HepG2 (cell line): ENCODE data around the gene PTX4. TPM values are rescaled to one million over a fixed set of nuclear protein-coding genes. Genes with fewer than 3 reads are reported as not detected.

Source experiments
- BATF2 ChIP-seq: sonication (generic); formaldehyde crosslinking; IDR thresholded peaks from 2 replicates; pipeline ENCODE4 v1.8.0; 2022; ENCODE audit warnings: mild to moderate bottlenecking, missing genetic modification reagents, moderate library complexity
- FOXA1 ChIP-seq, 2 experiments: fragments of 450-650 bp in 1 of 2; sonication (generic) in 1 of 2; formaldehyde crosslinking in 1 of 2; IDR thresholded peaks; 2 replicates each; pipeline versions ENCODE4 v1.4.0 to v1.6.1; 2016 to 2020; ENCODE audit warnings: missing genetic modification reagents in 1 of 2
- GPBP1L1 ChIP-seq: sonication (generic); formaldehyde crosslinking; IDR thresholded peaks from 2 replicates; pipeline ENCODE4 v1.5.0; 2020; ENCODE audit warnings: mild to moderate bottlenecking, missing genetic modification reagents
- HNF4G ChIP-seq, 2 experiments: sonication (generic) in 1 of 2; formaldehyde crosslinking in 1 of 2; IDR thresholded peaks; 2 replicates each; pipeline versions ENCODE4 v1.4.0 to v1.6.1; 2011 to 2020; ENCODE audit warnings: borderline replicate concordance in 2 of 2, low read depth in 2 of 2, mild to moderate bottlenecking in 2 of 2, low read length in 1 of 2, missing genetic modification reagents in 1 of 2, moderate library complexity in 1 of 2
- MIXL1 ChIP-seq: IDR thresholded peaks from 2 replicates; pipeline ENCODE4 v1.6.1; 2016
- NONO ChIP-seq, 2 experiments: fragments of 450-650 bp in 1 of 2; sonication (generic) in 1 of 2; formaldehyde crosslinking in 1 of 2; IDR thresholded peaks in 1 of 2; conservative IDR thresholded peaks in 1 of 2; 2 replicates each; pipeline versions ENCODE4 v1.6.1 to v1.8.0; 2017 to 2022; ENCODE audit warnings: mild to moderate bottlenecking in 1 of 2, missing genetic modification reagents in 1 of 2, moderate library complexity in 1 of 2
- POLR2AphosphoS5 ChIP-seq: IDR thresholded peaks from 2 replicates; pipeline ENCODE4 v1.6.1; 2012; ENCODE audit warnings: low read depth, low read length
- SCMH1 ChIP-seq: sonication (generic); formaldehyde crosslinking; IDR thresholded peaks from 2 replicates; pipeline ENCODE4 v1.9.0; 2021; ENCODE audit warnings: missing genetic modification reagents, mild to moderate bottlenecking, borderline replicate concordance
- SETDB1 ChIP-seq: sonication (generic); formaldehyde crosslinking; IDR thresholded peaks from 2 replicates; pipeline ENCODE4 v1.5.1; 2020; ENCODE audit warnings: missing genetic modification reagents, mild to moderate bottlenecking, borderline replicate concordance
- SIX4 ChIP-seq: sonication (generic); formaldehyde crosslinking; IDR thresholded peaks from 2 replicates; pipeline ENCODE4 v1.4.0; 2020; ENCODE audit warnings: missing genetic modification reagents
- SMARCE1 ChIP-seq: fragments of 450-650 bp; IDR thresholded peaks from 2 replicates; pipeline ENCODE4 v1.6.1; 2017; ENCODE audit warnings: borderline replicate concordance
- STAG1 ChIP-seq: sonication (generic); formaldehyde crosslinking; IDR thresholded peaks from 2 replicates; pipeline ENCODE4 v1.4.0; 2020; ENCODE audit warnings: missing genetic modification reagents
- ZFAT ChIP-seq: sonication (generic); formaldehyde crosslinking; conservative IDR thresholded peaks from 2 replicates; pipeline ENCODE4 v1.8.1; 2023; ENCODE audit warnings: missing genetic modification reagents, inconsistent platforms
- ZIK1 ChIP-seq: sonication (generic); formaldehyde crosslinking; IDR thresholded peaks from 2 replicates; pipeline ENCODE4 v1.5.0; 2020; ENCODE audit warnings: mild to moderate bottlenecking, low read depth, missing genetic modification reagents, borderline replicate concordance
- ZNF318 ChIP-seq: sonication (generic); formaldehyde crosslinking; IDR thresholded peaks from 2 replicates; pipeline ENCODE4 v1.4.0; 2020; ENCODE audit warnings: mild to moderate bottlenecking, missing genetic modification reagents
- ZNF577 ChIP-seq: sonication (generic); formaldehyde crosslinking; IDR thresholded peaks from 2 replicates; pipeline ENCODE4 v1.4.0; 2020; ENCODE audit warnings: mild to moderate bottlenecking, low read depth, missing genetic modification reagents, borderline replicate concordance
- ZNF639 ChIP-seq: conservative IDR thresholded peaks from 2 replicates; pipeline ENCODE4 v1.6.1; 2018; ENCODE audit warnings: missing genetic modification reagents
- ZSCAN29 ChIP-seq: sonication (generic); formaldehyde crosslinking; conservative IDR thresholded peaks from 2 replicates; pipeline ENCODE4 v1.4.0; 2020; ENCODE audit warnings: mild to moderate bottlenecking, missing genetic modification reagents
- polyA plus RNA-seq, 8 experiments: library from polyadenylated mRNA; depleted of rRNA in 3 of 8; stranded (reverse) in 7 of 8; unstranded in 1 of 8; fragments of >200 nt; fragmentation: Illumina TruSeq in 4 of 8; extraction: Trizol in 4 of 8; gene quantifications; 2 replicates each; pipeline versions ENCODE4 v1.2.1 to v1.2.3, GENCODE V29; 2011 to 2016; ENCODE audit warnings: low read depth in 4 of 8, missing spikeins in 1 of 8, mixed read lengths in 1 of 8; ENCODE audit not compliant: insufficient read depth in 1 of 8
- total RNA-seq, 5 experiments: library from RNA; depleted of rRNA; stranded (reverse); fragments of >200 nt; fragmentation: Illumina TruSeq; extraction: Trizol; gene quantifications; 2 replicates each; pipeline ENCODE4 v1.2.3, GENCODE V29; 2016; ENCODE audit warnings: low read depth in 1 of 5

The PTX4 gene
- total and polyA plus RNA-seq, 2 of the 13 experiments (the other 11 are each of a cell fraction or from before 2014, with no cell fraction given), result 0.04 TPM; not detected in 1

GRCh38 chr16:1494129-1494640 lies 5.4 kb upstream of the PTX4 start (continued):
- TF ChIP-seq ZNF577, result no peak
- no peak for TF ChIP-seq POLR2AphosphoS5
- TF ChIP-seq ZNF318, result no peak
- TF ChIP-seq STAG1, result peak; percentile 76
- no peak for TF ChIP-seq MIXL1
- no peak for TF ChIP-seq SETDB1 (CRISPR knock-in tag)
- TF ChIP-seq BATF2 (CRISPR knock-in tag), result no peak
- no peak for TF ChIP-seq NONO (IDR thresholded peaks at IDR 0.05)
- no peak for TF ChIP-seq NONO (CRISPR knock-in tag; conservative IDR thresholded peaks at IDR 0.05)
- no peak for TF ChIP-seq SMARCE1
- no peak for TF ChIP-seq HNF4G (IDR thresholded peaks at IDR 0.05; ENCODE audit: borderline replicate concordance, low read depth, low read length)
- no peak for TF ChIP-seq HNF4G (CRISPR knock-in tag; IDR thresholded peaks at IDR 0.05; ENCODE audit: borderline replicate concordance, low read depth)
- no peak for TF ChIP-seq ZFAT
- no peak for TF ChIP-seq FOXA1 (IDR thresholded peaks at IDR 0.05)
- TF ChIP-seq FOXA1 (CRISPR knock-in tag; IDR thresholded peaks at IDR 0.05), result no peak
- TF ChIP-seq ZNF639, result no peak
- TF ChIP-seq SCMH1 (CRISPR knock-in tag), result no peak
- no peak for TF ChIP-seq ZSCAN29 (CRISPR knock-in tag)
- no peak for TF ChIP-seq GPBP1L1 (CRISPR knock-in tag)
- TF ChIP-seq ZIK1 (CRISPR knock-in tag), result no peak
- no peak for TF ChIP-seq SIX4
